Activated CD8-positive, alpha-beta T cell treated with anti-CD3 and anti-CD28 coated beads for 36 hours (primary cell): ENCODE data around the gene REEP2. TPM values are rescaled to one million over a fixed set of nuclear protein-coding genes. Genes with fewer than 3 reads are reported as not detected.

Experiments used
- ATAC-seq: fragments of 200-7000 bp; cut with Tn5 transposase; one replicate; pipeline ENCODE4 v1.10.0; 2021; ENCODE audit warnings: mild to moderate bottlenecking, moderate library complexity
- CTCF ChIA-PET: fragments of 350-600 bp; sonication (Branson Sonifier 250); formaldehyde crosslinking; loops from one replicate; lab custom pipeline; 2021; ENCODE audit warnings: antibody characterized with exemption; lab: Charles Lee
- POLR2A ChIA-PET: fragments of 350-600 bp; sonication (Branson Sonifier 250); formaldehyde crosslinking; loops from one replicate; lab custom pipeline; 2021; ENCODE audit warnings: antibody characterized with exemption; lab: Charles Lee
- DNase-seq: peaks from one replicate; pipeline ENCODE4 v3.0.0-alpha.2; 2020
- H3K27ac Mint-ChIP-seq: one replicate; pipeline ENCODE4 v1.8.0; 2021; ENCODE audit warnings: mild to moderate bottlenecking, mixed read lengths
- H3K27me3 Mint-ChIP-seq: one replicate; pipeline ENCODE4 v1.8.0; 2021; ENCODE audit warnings: mixed read lengths
- H3K36me3 Mint-ChIP-seq: one replicate; pipeline ENCODE4 v1.8.0; 2021; ENCODE audit warnings: low read depth, mixed read lengths
- H3K4me1 Mint-ChIP-seq: one replicate; pipeline ENCODE4 v1.8.0; 2021; ENCODE audit warnings: low read depth, mixed read lengths
- H3K4me3 Mint-ChIP-seq: one replicate; pipeline ENCODE4 v1.8.0; 2021; ENCODE audit warnings: mild to moderate bottlenecking, moderate library complexity, mixed read lengths
- H3K9me3 Mint-ChIP-seq: one replicate; pipeline ENCODE4 v1.8.0; 2021; ENCODE audit warnings: mixed read lengths
- intact Hi-C: fragments of 100-400 bp; cut with micrococcal nuclease; formaldehyde crosslinking; loops from one replicate; pipeline ENCODE4 v1.10.0; 2022
- total RNA-seq, 2 experiments: library from RNA; stranded (reverse); gene quantifications; one replicate each; pipeline ENCODE4 v1.2.3, GENCODE V29; 2021
- TF ChIP-seq, protein P1 (sequence below): fragments of 200-600 bp; IDR thresholded peaks from one replicate; pipeline ENCODE4 v1.8.0; 2022; ENCODE audit warnings: antibody characterized with exemption, mild to moderate bottlenecking

The REEP2 gene
- total RNA-seq, 2 experiments from 2014 or later: 2.9 to 3.1 TPM

- no peaks in the 10 kb centered on the region for H3K27me3 Mint-ChIP-seq
- no peak overlapping the region for H3K4me3 Mint-ChIP-seq
- DNase-seq (no peak), ATAC-seq (no peak)
- POLR2A ChIA-PET: interaction anchor here (1.0 to 1.3 kb wide), 2 partner anchors 82 to 114 kb away, joined by 4 to 10 read pairs; partner anchors contain the start of gene ETF1
- no peaks in the 10 kb centered on the region for H3K9me3 Mint-ChIP-seq
- TF ChIP-seq, protein P1, sequence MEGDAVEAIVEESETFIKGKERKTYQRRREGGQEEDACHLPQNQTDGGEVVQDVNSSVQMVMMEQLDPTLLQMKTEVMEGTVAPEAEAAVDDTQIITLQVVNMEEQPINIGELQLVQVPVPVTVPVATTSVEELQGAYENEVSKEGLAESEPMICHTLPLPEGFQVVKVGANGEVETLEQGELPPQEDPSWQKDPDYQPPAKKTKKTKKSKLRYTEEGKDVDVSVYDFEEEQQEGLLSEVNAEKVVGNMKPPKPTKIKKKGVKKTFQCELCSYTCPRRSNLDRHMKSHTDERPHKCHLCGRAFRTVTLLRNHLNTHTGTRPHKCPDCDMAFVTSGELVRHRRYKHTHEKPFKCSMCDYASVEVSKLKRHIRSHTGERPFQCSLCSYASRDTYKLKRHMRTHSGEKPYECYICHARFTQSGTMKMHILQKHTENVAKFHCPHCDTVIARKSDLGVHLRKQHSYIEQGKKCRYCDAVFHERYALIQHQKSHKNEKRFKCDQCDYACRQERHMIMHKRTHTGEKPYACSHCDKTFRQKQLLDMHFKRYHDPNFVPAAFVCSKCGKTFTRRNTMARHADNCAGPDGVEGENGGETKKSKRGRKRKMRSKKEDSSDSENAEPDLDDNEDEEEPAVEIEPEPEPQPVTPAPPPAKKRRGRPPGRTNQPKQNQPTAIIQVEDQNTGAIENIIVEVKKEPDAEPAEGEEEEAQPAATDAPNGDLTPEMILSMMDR: no peak
- intact Hi-C loops: no loop called here
- peaks cover 6% of the 10 kb centered on the region for H3K36me3 Mint-ChIP-seq
- peaks cover 46% of the 10 kb centered on the region for H3K4me1 Mint-ChIP-seq
- CTCF ChIA-PET: interaction anchor here (1.2 to 7.1 kb wide), 6 partner anchors 12 to 109 kb away, joined by 3 to 51 read pairs (median 4); partner anchors contain the start of gene KDM3B
- peak overlapping the region; percentile 13 for H3K27ac Mint-ChIP-seq
Measured at GRCh38 chr5:138461343-138462125, 22.7 kb downstream of the REEP2 start.

GRCh38 chr5:138463419-138464007 lies 24.7 kb downstream of the REEP2 start:
- POLR2A ChIA-PET: interaction anchor here (0.5 to 3.4 kb wide), 6 partner anchors 26 to 567 kb away, joined by 3 to 40 read pairs (median 7); partner anchors contain the start of genes ETF1 and HSPA9
- Mint-ChIP-seq H3K4me1 (peaks cover 56% of the 10 kb centered on the region), H3K4me3 (peak overlapping the region; percentile 82), H3K27me3 (no peaks in the 10 kb centered on the region), H3K9me3 (no peaks in the 10 kb centered on the region), H3K36me3 (peaks cover 25% of the 10 kb centered on the region), H3K27ac (peak overlapping the region; percentile 97)
- DNase-seq (no peak), ATAC-seq (no peak)
- intact Hi-C loops: loop anchor here (2.0 kb wide), 1 partner anchor 79 kb away; the partner anchor contains the start of gene ETF1
- CTCF ChIA-PET: interaction anchor here (1.0 to 7.1 kb wide), 7 partner anchors 8 to 80 kb away, joined by 3 to 44 read pairs (median 3); partner anchors contain the start of gene ETF1
- TF ChIP-seq, protein P1: no peak

DNA sequence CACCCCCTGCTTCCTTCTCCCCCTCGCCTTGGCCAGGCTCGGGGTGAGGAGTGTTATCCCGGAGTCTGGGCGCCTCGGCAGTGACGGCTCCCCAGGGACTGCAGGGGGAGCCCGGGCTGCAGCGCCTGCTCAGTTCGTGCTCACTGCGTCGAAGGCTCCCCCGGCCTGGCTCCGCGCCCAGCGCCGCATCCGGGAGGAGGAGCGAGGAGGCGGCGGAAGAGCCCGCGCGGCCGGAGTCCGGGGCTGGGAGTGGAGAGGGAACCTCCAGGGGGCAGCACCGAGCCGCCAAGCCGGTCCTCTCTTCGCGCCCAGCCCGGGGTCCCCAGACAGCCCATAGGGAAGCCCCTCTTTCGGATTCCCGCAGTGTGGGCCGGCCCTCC lies 25.1 kb downstream of the REEP2 start:
- intact Hi-C loops: loop anchor here (2.0 kb wide), 1 partner anchor 79 kb away; the partner anchor contains the start of gene ETF1
- H3K4me1 Mint-ChIP-seq: peaks cover 53% of the 10 kb centered on the region
- H3K9me3 Mint-ChIP-seq: no peaks in the 10 kb centered on the region
- no peaks in the 10 kb centered on the region for H3K27me3 Mint-ChIP-seq
- ChIA-PET CTCF (interaction anchor here (0.7 to 7.1 kb wide), 12 partner anchors 9 to 110 kb away, joined by 3 to 44 read pairs (median 4); partner anchors contain the start of gene ETF1), POLR2A (interaction anchor here (0.5 to 3.4 kb wide), 7 partner anchors 10 to 568 kb away, joined by 3 to 40 read pairs (median 5); partner anchors contain the start of genes ETF1 and HSPA9)
- H3K27ac Mint-ChIP-seq: peak overlapping the region; percentile 97
- TF ChIP-seq, protein P1: peak; percentile 94
- ATAC-seq (peak; percentile 57), DNase-seq (peak; percentile 94)
- H3K36me3 Mint-ChIP-seq: peaks cover 28% of the 10 kb centered on the region
- peak overlapping the region; percentile 82 for H3K4me3 Mint-ChIP-seq

GRCh38 chr5:138464388-138465260 lies 25.8 kb downstream of the REEP2 start:
- peak; percentile 98 for DNase-seq
- Mint-ChIP-seq H3K4me3 (peak overlapping the region; percentile 82), H3K36me3 (peaks cover 28% of the 10 kb centered on the region), H3K9me3 (no peaks in the 10 kb centered on the region), H3K27ac (peak overlapping the region; percentile 97), H3K4me1 (peaks cover 47% of the 10 kb centered on the region), H3K27me3 (no peaks in the 10 kb centered on the region)
- intact Hi-C loops: loop anchor here (2.0 to 5.0 kb wide), 2 partner anchors 38 to 78 kb away; partner anchors contain the start of gene ETF1
- ChIA-PET CTCF (interaction anchor here (0.7 to 7.1 kb wide), 15 partner anchors 9 to 130 kb away, joined by 3 to 44 read pairs (median 4); partner anchors contain the start of genes ETF1, HSPA9 and KDM3B), POLR2A (interaction anchor here (0.5 to 3.4 kb wide), 21 partner anchors 10 to 568 kb away, joined by 3 to 40 read pairs (median 5); partner anchors contain the start of genes BRD8, ETF1, HSPA9 and KDM3B)
- TF ChIP-seq, protein P1: peak; percentile 62
- ATAC-seq: peak; percentile 77
